Fibroblast of peridontal ligament (primary cell): ENCODE data around the gene TXNRD3.
"Not testable (repeated sequence)": the region's sequence is repeated elsewhere in the genome, so short reads cannot be mapped to it uniquely, and the experiment has no call there.

Source experiments
- DNase-seq: peaks from one replicate; pipeline ENCODE4 v3.0.0-alpha.2; 2010; ENCODE audit errors: extremely low read depth

Gene TXNRD3

DNA sequence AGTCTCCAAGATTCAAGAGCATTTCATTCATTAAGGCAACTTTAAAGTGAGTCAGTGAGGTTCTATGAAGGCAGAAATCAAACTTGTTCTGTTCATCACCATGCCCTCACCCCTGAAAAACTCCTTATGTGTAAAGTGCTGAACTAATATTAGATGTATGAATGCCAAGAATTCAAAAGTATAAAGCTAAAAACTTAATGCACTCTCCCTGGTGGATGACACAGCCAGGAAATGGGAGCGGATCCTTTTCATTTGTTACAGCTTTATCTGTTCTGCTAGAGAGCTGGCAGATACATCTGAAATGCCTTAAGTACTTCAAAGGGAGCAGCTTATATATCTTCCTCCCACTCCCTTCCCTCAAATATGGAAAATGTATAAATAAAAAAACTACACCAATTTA is 8.2 kb downstream of the TXNRD3 start:
- DNase-seq: no peak

DNA sequence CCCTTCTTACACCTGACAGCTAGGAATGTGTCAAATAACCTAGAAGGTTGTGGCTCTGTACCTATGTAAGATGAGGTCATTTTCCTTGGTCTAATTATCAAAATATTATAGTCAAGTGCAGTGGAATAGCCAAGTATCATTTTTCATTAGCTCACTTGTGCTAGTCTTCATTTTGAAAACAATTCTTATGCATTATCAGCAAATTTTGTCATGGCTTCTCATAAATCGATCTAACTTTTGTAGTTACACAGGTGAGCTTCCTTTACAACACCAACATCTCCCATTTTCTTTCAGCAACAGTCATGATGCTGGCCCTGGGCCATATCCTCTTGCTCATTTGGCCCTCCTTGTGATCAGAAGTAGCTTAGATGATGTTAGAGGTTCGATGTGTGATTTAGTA is 10.3 kb downstream of the TXNRD3 start:
- DNase-seq: no peak

DNA sequence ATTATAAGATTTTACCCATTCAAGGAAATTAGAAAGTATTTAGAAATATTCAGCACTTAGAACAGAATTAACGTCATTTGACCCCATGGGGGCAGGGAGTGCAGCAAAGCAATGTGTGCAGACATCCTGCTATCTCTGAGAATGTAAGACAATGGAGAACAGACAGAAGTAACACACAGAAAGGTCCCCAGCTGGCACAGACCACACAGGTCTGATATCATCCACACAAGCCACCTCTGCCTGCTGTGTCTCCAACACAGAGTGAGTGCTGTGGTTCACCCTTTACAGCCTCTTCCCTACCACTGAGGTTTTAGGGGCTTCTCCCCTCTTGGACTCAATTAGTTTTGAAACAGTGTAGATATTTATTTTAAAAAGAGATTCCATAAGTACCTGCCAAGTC is 16.1 kb downstream of the TXNRD3 start:
- DNase-seq: no peak

- no peak for DNase-seq
Observed at GRCh38 chr3:126636436-126636835, 18.5 kb downstream of the TXNRD3 start.

DNA sequence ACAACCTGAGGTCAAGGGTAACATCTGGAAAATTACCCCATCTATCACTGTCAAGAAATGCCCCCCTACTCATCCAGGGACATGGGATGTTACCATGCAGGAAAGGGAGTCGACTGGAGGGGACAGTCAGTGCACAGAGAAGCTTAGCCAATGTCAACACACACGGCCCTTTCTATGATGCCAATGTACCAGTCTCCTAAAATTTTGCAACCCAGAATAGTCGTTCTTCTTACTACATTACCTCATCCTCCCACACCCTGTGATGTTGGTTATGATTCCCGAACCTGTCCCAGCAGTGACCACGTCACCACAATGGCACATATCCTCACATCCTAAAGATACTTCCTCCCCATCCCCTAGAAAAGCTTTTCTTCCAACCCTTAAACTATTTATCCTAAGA is 20.1 kb downstream of the TXNRD3 start:
- DNase-seq: no peak

DNA sequence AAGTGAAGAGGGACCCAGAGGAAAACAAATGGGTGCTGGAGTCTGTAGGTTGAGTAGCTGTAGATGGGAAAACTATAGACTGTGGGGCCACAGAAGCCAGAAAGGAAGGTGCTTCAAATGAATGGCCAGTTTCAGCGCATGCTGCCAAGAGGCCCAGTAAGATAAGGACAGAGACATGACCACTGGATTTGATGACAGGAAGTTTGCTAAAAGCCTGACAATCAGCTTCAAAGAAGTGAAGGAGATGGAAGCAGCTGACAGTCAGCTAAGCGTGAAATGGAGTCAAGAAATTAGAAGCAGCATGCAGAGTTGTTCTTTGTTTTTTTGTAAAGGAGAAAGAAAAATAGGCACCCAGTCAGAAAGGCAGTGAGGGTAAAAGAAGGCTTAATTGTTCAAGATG is 24.9 kb downstream of the TXNRD3 start:
- no peak for DNase-seq

DNA sequence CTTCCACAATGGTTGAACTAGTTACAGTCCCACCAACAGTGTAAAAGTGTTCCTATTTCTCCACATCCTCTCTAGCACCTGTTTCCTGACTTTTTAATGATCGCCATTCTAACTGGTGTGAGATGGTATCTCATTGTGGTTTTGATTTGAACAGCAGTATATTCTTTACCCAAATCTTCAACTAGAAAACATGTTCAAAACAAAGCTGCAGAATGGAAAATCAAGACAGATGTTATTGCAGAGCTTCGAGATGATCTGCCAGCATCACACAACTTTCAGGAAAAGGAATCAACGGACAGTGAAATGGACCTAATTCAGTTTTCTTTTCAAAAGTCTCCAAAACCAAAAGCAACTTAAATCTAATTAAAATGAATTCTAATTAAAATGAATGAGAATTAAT is 29.2 kb downstream of the TXNRD3 start:
- not testable (repeated sequence) for DNase-seq

DNA sequence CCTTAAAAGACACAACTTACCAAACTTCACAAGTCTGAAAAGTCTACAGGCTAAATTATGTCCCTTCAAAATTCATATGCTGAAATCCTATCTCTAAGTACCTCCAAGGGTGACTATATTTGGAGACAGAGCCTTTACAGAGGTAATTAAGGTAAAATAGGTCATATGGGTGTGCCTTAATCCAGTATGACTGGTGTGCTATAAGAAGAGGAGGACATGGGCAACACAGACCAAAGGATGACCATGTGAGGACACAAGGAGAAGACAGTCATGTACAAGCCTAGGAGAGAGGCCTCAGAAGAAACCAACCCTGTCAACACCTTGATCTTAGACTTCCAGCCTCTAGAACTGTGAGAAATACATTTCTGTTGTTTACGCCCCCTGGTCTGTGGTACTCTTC is 32.2 kb downstream of the TXNRD3 start:
- DNase-seq: no peak

DNA sequence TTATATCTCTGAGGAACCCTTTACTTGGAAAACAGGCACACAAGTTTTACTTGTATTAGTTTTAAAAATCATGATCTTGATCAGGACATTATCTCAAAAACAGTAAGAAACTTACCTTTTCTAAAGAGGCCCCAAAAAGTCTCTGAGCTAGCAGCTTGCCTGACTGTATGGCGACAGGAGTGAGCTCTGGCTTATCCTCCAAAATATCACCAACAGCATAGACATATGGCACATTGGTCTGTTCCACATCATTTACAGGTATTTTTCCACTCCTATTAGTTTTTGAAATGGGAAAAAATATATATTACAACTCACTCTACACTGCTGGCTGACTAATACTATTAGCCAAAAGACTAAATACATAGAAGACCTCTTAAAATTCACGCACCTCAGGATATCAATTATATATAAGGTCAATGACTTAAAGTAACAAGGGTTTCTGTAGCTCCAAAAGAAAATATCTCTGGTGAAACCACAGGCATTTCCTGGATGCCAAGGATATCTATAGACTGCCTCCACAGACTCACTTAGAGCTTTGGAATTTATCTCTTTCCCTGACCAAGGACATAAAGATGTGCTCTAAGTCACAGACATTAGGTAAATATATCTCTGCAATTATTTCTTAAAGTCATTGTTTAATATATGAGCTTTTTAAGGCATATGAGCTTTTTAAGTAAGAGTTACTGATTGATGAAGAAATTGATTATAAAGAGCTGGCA is 33.1 kb downstream of the TXNRD3 start:
- DNase-seq: peak; percentile 27

- peak; percentile 57 for DNase-seq
Observed at GRCh38 chr3:126621171-126621570, 33.8 kb downstream of the TXNRD3 start.

DNA sequence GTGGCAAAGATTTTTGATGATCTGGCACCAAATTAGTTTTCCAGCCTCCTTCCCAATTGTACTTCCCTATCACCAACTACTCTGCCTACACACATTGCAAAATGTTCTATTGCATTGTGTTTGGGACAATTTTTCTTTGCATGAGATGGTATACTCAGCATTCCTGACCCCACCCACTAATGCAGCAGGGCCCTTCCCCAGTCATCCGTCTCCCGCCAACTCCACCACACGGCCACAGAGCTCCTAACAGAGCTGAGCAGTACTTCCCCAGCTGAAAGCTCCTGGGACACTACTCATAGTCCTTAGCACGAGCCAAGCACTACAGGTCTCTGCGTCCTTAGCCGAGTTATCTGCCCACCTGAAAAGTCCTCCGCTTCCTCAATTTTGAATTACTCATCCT is 34.2 kb downstream of the TXNRD3 start:
- DNase-seq: peak; percentile 16

DNA sequence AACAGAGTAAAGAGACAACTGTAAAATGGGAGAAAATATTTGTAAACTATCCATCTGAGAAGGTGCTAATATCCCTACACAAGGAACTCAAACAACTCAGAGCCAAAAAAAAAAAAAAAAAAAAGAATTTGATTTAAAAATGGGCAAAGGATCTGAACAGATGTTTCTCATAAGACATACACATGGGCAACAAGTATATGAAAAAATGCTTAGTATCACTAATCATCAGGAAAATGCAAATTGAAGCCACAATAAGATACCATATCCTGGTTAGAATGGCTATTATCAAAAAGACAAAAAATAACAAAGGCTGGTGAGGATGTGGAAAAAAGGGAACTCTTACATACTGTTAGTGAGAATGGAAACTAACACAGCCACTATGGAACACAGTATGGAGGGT is 36.2 kb downstream of the TXNRD3 start:
- DNase-seq: peak; percentile 48

DNA sequence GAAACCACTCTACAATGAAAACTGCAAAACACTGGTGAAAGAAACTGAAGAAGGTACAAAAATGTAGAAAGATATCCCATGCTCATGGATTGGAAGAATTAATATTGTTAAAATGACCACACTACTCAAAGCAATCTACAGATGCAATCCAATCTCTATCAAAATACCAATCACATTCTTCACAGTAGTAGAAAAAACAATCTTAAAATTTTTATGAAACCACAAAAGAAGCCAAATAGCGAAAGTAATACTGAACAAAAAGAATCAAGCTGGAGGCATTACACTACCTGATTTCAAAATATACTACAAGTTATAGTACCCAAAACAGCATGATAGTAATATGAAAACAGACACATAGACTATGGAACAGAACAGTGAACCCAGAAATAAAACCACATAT is 36.9 kb downstream of the TXNRD3 start:
- DNase-seq: peak; percentile 39

GRCh38 chr3:126617571-126617970 is 37.4 kb downstream of the TXNRD3 start:
- DNase-seq: no peak

DNA sequence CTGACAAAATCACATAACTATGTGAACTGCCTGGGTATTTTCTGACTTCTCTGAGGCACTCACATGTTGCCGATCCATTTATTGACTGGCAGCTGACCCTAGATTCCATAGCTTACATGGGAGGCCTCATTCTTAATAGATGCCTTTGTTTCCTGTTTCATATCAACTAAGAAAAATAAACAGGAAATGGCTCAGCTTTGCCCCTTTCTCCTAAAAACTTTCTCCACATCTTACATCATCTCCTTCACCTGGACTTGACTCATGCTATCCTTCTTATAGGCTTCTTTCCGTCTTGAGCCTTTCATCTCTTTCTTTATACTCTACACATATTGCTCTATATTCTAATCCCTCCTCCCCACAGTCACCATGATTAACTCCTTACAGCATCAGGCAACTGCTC is 38.0 kb downstream of the TXNRD3 start:
- DNase-seq: no peak

- DNase-seq: peak; percentile 67
Observed at GRCh38 chr3:126613479-126614188, 41.3 kb downstream of the TXNRD3 start.

DNA sequence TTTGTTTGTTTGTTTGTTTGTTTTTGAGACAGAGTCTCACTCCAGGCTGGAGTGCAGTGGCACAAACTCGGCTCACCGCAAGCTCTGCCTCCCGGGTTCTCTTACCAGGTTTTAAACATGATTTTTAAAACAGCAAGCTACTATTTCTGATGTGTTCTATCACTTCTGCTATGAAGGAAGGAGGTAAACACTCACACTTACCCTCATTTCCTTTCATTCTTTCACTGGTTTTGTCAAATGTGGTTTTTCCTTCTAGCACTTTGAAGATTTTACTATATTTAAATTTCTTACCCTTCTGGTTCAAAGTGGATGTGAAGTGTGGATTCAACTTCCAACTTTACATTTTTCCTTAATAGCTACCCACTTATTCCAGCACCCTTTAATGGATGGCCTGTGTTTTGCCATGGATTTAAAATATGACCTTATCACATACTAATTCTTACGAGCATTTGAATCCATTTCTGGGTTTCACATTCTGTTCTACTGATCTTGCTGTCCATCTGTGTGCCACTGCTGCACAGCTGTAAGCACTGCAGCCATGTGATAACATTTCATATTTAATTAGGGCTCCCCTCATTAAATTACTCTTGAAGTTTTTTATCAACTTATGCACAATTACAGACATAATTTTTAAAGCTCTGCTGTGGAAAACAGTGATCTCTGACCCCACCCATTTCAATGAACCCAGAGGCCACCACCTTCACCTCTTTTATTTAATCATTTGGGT is 42.3 kb downstream of the TXNRD3 start:
- no peak for DNase-seq

DNA sequence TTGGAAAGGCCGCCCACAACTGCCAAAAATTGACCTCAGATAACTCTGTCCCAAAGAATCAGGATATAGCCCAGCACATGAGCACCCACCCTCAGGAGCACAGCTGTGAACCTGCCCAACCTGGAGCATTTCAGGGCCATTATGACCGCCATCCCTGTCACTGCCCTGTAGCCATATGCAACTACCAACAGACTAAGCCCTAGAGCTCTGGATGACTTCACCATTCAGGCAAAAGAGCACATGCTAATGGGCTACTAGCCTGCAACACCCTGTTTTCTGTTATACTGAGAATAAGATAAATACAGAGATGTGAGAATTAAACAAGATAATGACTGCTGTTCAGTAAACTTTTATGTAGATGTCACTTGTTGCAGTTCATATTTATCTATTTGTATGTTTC is 45.0 kb downstream of the TXNRD3 start:
- no peak for DNase-seq

DNA sequence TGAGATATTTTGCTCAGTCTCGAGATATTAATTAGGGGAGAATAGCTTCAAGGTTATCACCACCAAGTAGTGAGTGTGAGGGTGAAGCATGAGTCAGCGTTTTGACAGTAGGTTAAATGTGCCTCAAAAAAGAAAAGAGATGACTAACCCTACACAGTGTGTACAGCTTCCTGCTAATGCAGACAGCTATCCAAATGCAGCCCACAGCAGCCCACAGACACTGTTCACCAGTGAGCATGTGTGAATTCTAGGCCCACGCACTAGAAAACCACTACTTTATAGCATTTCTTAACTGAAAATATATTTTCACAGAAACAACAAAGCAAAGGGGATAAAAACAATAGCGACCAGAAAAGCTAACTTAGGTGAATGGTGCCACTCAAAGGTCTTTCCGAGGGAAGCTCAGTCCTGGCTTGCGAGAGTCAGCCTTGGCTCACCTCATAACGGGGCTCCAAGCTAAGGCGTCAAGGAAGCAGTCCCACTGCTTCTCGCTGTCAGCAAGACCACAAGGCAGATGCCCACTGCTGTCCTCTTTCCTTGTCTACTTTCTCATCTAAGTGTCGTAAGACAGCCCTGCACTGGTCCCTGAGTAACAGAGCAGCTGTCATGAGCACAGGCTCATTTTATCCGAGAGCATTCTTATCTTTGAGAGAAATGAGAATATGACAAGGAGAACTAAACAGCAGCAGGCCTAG is 47.6 kb downstream of the TXNRD3 start:
- DNase-seq: peak; percentile 46

GRCh38 chr3:126606001-126606400 is 48.9 kb downstream of the TXNRD3 start:
- no peak for DNase-seq

DNA sequence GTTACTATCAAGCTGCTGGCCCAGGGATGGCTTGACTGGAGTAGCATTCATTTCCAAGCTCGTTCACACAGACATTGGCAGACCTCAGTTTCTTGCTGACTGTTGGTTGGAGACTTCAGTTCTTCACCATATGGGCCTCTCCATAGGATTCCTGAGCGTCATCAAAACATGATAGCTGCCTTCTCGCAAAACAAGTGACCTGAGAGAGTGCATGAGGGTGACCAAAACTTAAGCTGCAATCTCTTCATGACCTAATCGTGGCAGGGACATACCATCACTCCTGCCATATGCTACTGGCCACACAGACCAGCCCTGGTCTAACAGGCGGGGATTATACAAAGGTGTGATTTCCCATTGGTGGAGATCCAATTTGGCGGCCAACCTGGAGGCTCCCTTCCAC is 50.2 kb downstream of the TXNRD3 start:
- no peak for DNase-seq

DNA sequence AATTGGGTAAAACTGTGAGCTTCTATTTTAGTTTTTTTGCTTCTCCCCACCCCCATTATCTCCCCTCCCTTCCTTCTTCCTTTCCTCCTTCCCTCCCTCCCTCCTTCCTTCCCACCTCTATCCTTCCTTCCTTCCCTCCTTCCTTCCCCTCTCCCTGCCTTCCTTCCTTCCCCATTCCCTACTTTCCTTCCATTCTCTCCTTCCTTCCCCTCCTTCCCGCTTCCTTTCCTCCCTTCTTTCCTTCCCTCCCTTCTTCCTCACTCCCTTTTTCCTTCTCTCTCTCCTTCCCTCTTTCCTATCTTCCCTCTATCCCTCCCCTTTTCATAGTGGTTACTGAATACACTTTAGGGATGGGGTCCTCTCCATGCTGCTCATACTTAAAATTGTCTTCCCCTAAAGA is 55.8 kb downstream of the TXNRD3 start:
- no peak for DNase-seq
